Glutamatergic neuron (in vitro differentiated cells): ENCODE data around the gene GABRB1. TPM values are rescaled to one million over a fixed set of nuclear protein-coding genes. Genes with fewer than 3 reads are reported as not detected.

ENCODE experiments used
- DNase-seq: peaks from one replicate; pipeline ENCODE4 v3.0.0; 2022
- H3K27ac Mint-ChIP-seq: one replicate; pipeline ENCODE4 v1.8.0; 2020; ENCODE audit warnings: mild to moderate bottlenecking, mixed read lengths, inconsistent platforms; ENCODE audit not compliant: unreplicated experiment
- H3K27me3 Mint-ChIP-seq: one replicate; pipeline ENCODE4 v1.8.0; 2020; ENCODE audit warnings: mild to moderate bottlenecking, moderate library complexity, mixed read lengths, inconsistent platforms; ENCODE audit not compliant: unreplicated experiment
- H3K36me3 Mint-ChIP-seq: one replicate; pipeline ENCODE4 v1.8.0; 2020; ENCODE audit warnings: mild to moderate bottlenecking, mixed read lengths, inconsistent platforms; ENCODE audit not compliant: unreplicated experiment
- H3K4me1 Mint-ChIP-seq: one replicate; pipeline ENCODE4 v1.8.0; 2020; ENCODE audit warnings: mild to moderate bottlenecking, low read depth, mixed read lengths, inconsistent platforms; ENCODE audit not compliant: unreplicated experiment
- H3K4me3 Mint-ChIP-seq: one replicate; pipeline ENCODE4 v1.8.0; 2020; ENCODE audit warnings: mild to moderate bottlenecking, mixed read lengths, inconsistent platforms; ENCODE audit not compliant: unreplicated experiment
- H3K9me3 Mint-ChIP-seq: one replicate; pipeline ENCODE4 v1.8.0; 2020; ENCODE audit warnings: mild to moderate bottlenecking, moderate library complexity, mixed read lengths, inconsistent platforms; ENCODE audit not compliant: unreplicated experiment
- CTCF ChIP-seq: fragments of 200-600 bp; sonication (generic); IDR thresholded peaks from one replicate; pipeline ENCODE4 v1.5.0; 2021; ENCODE audit not compliant: partially characterized antibody, unreplicated experiment
- total RNA-seq: library from RNA; stranded (reverse); fragmentation: NEBNext Ultra II Directional; extraction: Animal tissue kit (Norgen Biotek cat#: 25700); gene quantifications from one replicate; pipeline ENCODE4 v1.2.1, GENCODE V29; 2021; ENCODE audit not compliant: unreplicated experiment

The GABRB1 gene
- total RNA-seq, 1 donor from 2014 or later, result 4.9 TPM

- H3K27me3 Mint-ChIP-seq, result no peaks in the 10 kb centered on the region
- peak overlapping the region; percentile 84 for H3K4me3 Mint-ChIP-seq
- no peaks in the 10 kb centered on the region for H3K4me1 Mint-ChIP-seq
- H3K36me3 Mint-ChIP-seq, result no peaks in the 10 kb centered on the region
- DNase-seq, result no peak
- peak overlapping the region; percentile 81 for H3K27ac Mint-ChIP-seq
- no peak for TF ChIP-seq CTCF
- no peaks in the 10 kb centered on the region for H3K9me3 Mint-ChIP-seq
Measured at GRCh38 chr4:47462799-47463234, 431.4 kb downstream of the GABRB1 start.

- Mint-ChIP-seq H3K4me3 (peak within 1 kb of the TSS; percentile 84), H3K27me3 (no peaks in the 10 kb centered on the region), H3K36me3 (no peaks in the 10 kb centered on the region), H3K27ac (peak within 1 kb of the TSS; percentile 81), H3K4me1 (no peaks in the 10 kb centered on the region), H3K9me3 (no peaks in the 10 kb centered on the region)
- peak; percentile 27 for TF ChIP-seq CTCF
- DNase-seq, result peak; percentile 98
Measured at GRCh38 chr4:47463235-47463956, 432.0 kb downstream of the GABRB1 start, which contains the start of gene COMMD8. Gene COMMD8 (minus strand): TSS chr4:47463702. CDS start chr4:47463651, 51 bp downstream.

GRCh38 chr4:47465004-47465403 lies 433.6 kb downstream of the GABRB1 start:
- H3K9me3 Mint-ChIP-seq, result no peaks in the 10 kb centered on the region
- DNase-seq, result no peak
- no peaks in the 10 kb centered on the region for H3K27me3 Mint-ChIP-seq
- H3K36me3 Mint-ChIP-seq, result no peaks in the 10 kb centered on the region
- H3K4me1 Mint-ChIP-seq, result no peaks in the 10 kb centered on the region
- H3K4me3 Mint-ChIP-seq, result no peak overlapping the region
- no peak for TF ChIP-seq CTCF
- H3K27ac Mint-ChIP-seq, result no peak overlapping the region

GRCh38 chr4:47466056-47466785 lies 434.9 kb downstream of the GABRB1 start:
- H3K27ac Mint-ChIP-seq, result no peak overlapping the region
- no peak for DNase-seq
- TF ChIP-seq CTCF, result no peak
- no peak overlapping the region for H3K4me3 Mint-ChIP-seq
- no peaks in the 10 kb centered on the region for H3K4me1 Mint-ChIP-seq
- no peaks in the 10 kb centered on the region for H3K9me3 Mint-ChIP-seq
- H3K27me3 Mint-ChIP-seq, result no peaks in the 10 kb centered on the region
- H3K36me3 Mint-ChIP-seq, result no peaks in the 10 kb centered on the region
